Caco-2 (cell line): ENCODE measurements around the gene SLC12A8. TPM values are rescaled to one million over a fixed set of nuclear protein-coding genes. Genes with fewer than 3 reads are reported as not detected.

Experiments used
- BruUV-seq: library from RNA; stranded (reverse); fragments of 400-500 nt; replicated peaks from 2 replicates; lab custom pipeline; 2021; lab: Mats Ljungman, UMichigan
- CTCF ChIA-PET: fragments of 300-600 bp; sonication (Branson Sonifier 250); formaldehyde crosslinking; loops from one replicate; lab custom pipeline; 2022; ENCODE audit warnings: antibody characterized with exemption; lab: Charles Lee
- POLR2A ChIA-PET: fragments of 300-600 bp; sonication (Branson Sonifier 250); formaldehyde crosslinking; loops from one replicate; lab custom pipeline; 2022; ENCODE audit warnings: antibody characterized with exemption; lab: Charles Lee
- DNase-seq, 2 experiments: peaks; one replicate each; pipeline versions ENCODE4 v3.0.0 to v3.0.0-alpha.2; 2020 to 2022
- H3K27me3 ChIP-seq: replicated peaks from 2 replicates; pipeline ENCODE4 v1.6.0; 2011; ENCODE audit warnings: low read length; ENCODE audit not compliant: control insufficient read depth, insufficient read depth
- H3K36me3 ChIP-seq: 2 replicates; pipeline ENCODE4 v1.5.1; 2011; ENCODE audit warnings: low read length; ENCODE audit not compliant: control insufficient read depth, insufficient read depth
- H3K4me1 ChIP-seq: fragments of 250-450 bp; sonication (Bioruptor Pico); 2 replicates; pipeline ENCODE4 v1.5.1; 2020; ENCODE audit warnings: mild to moderate bottlenecking
- H3K4me3 ChIP-seq: 2 replicates; pipeline ENCODE4 v1.5.1; 2011; ENCODE audit warnings: low read depth, mild to moderate bottlenecking, control low read depth, low read length
- H3K9me3 ChIP-seq: fragments of 250-450 bp; sonication (Bioruptor Pico); 2 replicates; pipeline ENCODE4 v1.5.1; 2020; ENCODE audit warnings: mild to moderate bottlenecking, moderate library complexity
- H3K27ac Mint-ChIP-seq: one replicate; pipeline ENCODE4 v1.8.0; 2022; ENCODE audit warnings: mixed read lengths; ENCODE audit not compliant: unreplicated experiment
- H3K27me3 Mint-ChIP-seq: one replicate; pipeline ENCODE4 v1.8.0; 2022; ENCODE audit warnings: mixed read lengths; ENCODE audit not compliant: insufficient read depth, unreplicated experiment
- H3K36me3 Mint-ChIP-seq: one replicate; pipeline ENCODE4 v1.8.0; 2022; ENCODE audit warnings: mild to moderate bottlenecking, mixed read lengths; ENCODE audit not compliant: insufficient read depth, unreplicated experiment
- H3K4me1 Mint-ChIP-seq: one replicate; pipeline ENCODE4 v1.8.0; 2022; ENCODE audit warnings: low read depth, mixed read lengths; ENCODE audit not compliant: unreplicated experiment
- H3K4me3 Mint-ChIP-seq: one replicate; pipeline ENCODE4 v1.8.0; 2022; ENCODE audit warnings: mild to moderate bottlenecking, moderate library complexity, mixed read lengths; ENCODE audit not compliant: unreplicated experiment
- H3K9me3 Mint-ChIP-seq: one replicate; pipeline ENCODE4 v1.8.0; 2022; ENCODE audit warnings: mixed read lengths; ENCODE audit not compliant: unreplicated experiment
- intact Hi-C: fragments of 100-400 bp; cut with micrococcal nuclease; formaldehyde crosslinking; loops from one replicate; pipeline ENCODE4 v1.10.0; 2022; ENCODE audit not compliant: unreplicated experiment
- total RNA-seq: library from RNA; stranded (reverse); gene quantifications from 2 replicates; pipeline ENCODE4 v1.2.3, GENCODE V29; 2022
- TF ChIP-seq, protein P1 (sequence below), 2 experiments: fragments of 200-600 bp in 1 of 2; IDR thresholded peaks; 1 replicate in 1 of 2; 2 replicates in 1 of 2; pipeline versions ENCODE4 v1.5.1 to v1.8.0; 2011 to 2022; ENCODE audit warnings: antibody characterized with exemption in 1 of 2, control low read depth in 1 of 2, inconsistent platforms in 1 of 2, low read depth in 1 of 2, low read length in 1 of 2, mild to moderate bottlenecking in 1 of 2, moderate library complexity in 1 of 2; ENCODE audit not compliant: insufficient read depth in 1 of 2, severe bottlenecking in 1 of 2, unreplicated experiment in 1 of 2

Gene SLC12A8
- total RNA-seq, 1 experiment from 2014 or later = 23.3 TPM

- Mint-ChIP-seq H3K27ac (no peak overlapping the region), H3K36me3 (peaks cover 55% of the 10 kb centered on the region), H3K9me3 (no peaks in the 10 kb centered on the region), H3K4me3 (no peak overlapping the region), H3K4me1 (peaks cover 22% of the 10 kb centered on the region), H3K27me3 (no peaks in the 10 kb centered on the region)
- Histone ChIP-seq H3K27me3 (no peaks in the 10 kb centered on the region), H3K4me3 (no peak overlapping the region), H3K36me3 (no peaks in the 10 kb centered on the region), H3K9me3 (no peaks in the 10 kb centered on the region), H3K4me1 (peaks cover 19% of the 10 kb centered on the region)
- DNase-seq = no peak
- TF ChIP-seq, protein P1, sequence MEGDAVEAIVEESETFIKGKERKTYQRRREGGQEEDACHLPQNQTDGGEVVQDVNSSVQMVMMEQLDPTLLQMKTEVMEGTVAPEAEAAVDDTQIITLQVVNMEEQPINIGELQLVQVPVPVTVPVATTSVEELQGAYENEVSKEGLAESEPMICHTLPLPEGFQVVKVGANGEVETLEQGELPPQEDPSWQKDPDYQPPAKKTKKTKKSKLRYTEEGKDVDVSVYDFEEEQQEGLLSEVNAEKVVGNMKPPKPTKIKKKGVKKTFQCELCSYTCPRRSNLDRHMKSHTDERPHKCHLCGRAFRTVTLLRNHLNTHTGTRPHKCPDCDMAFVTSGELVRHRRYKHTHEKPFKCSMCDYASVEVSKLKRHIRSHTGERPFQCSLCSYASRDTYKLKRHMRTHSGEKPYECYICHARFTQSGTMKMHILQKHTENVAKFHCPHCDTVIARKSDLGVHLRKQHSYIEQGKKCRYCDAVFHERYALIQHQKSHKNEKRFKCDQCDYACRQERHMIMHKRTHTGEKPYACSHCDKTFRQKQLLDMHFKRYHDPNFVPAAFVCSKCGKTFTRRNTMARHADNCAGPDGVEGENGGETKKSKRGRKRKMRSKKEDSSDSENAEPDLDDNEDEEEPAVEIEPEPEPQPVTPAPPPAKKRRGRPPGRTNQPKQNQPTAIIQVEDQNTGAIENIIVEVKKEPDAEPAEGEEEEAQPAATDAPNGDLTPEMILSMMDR (IDR thresholded peaks at IDR 0.05; ENCODE audit: insufficient read depth in 1 of 2, low read depth in 1 of 2, low read length in 1 of 2, severe bottlenecking in 1 of 2, unreplicated experiment in 1 of 2) = no peak
- ChIA-PET CTCF (no interaction called here), POLR2A (no interaction called here)
- no TSS peak for BruUV-seq
- intact Hi-C loops = no loop called here
Observed at GRCh38 chr3:125050488-125051090, 162.0 kb downstream of the SLC12A8 start.

- Histone ChIP-seq H3K9me3 (no peaks in the 10 kb centered on the region), H3K27me3 (no peaks in the 10 kb centered on the region), H3K4me1 (peaks cover 15% of the 10 kb centered on the region), H3K36me3 (no peaks in the 10 kb centered on the region), H3K4me3 (no peak overlapping the region)
- TF ChIP-seq, protein P1 (IDR thresholded peaks at IDR 0.05; ENCODE audit: insufficient read depth in 1 of 2, low read depth in 1 of 2, low read length in 1 of 2, severe bottlenecking in 1 of 2, unreplicated experiment in 1 of 2) = no peak
- peaks cover 48% of the 10 kb centered on the region for H3K36me3 Mint-ChIP-seq
- no TSS peak for BruUV-seq
- H3K4me3 Mint-ChIP-seq = no peak overlapping the region
- ChIA-PET POLR2A (no interaction called here), CTCF (no interaction called here)
- H3K27ac Mint-ChIP-seq = no peak overlapping the region
- no peak for DNase-seq
- H3K27me3 Mint-ChIP-seq = no peaks in the 10 kb centered on the region
- H3K9me3 Mint-ChIP-seq = no peaks in the 10 kb centered on the region
- intact Hi-C loops = no loop called here
- H3K4me1 Mint-ChIP-seq = peaks cover 11% of the 10 kb centered on the region
Observed at GRCh38 chr3:125048282-125048681, 164.3 kb downstream of the SLC12A8 start.

DNA sequence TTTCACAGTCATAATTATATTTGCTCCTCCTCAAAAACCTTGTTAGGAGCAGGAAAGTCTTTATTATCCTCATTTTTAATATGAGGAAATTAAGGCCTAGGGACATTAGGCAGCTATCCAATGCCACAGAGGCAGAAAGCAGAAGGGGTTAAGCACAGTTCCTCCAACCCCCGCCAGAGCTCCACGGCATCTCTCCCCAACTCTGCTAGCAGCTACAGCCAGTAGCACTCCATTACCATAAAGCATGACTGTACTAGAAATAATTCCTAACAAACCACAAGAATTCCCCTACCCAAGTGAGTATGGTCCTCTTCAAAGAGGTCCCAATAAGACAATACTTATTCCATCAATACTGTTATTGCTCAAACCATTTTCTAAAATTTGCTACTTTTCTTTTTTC lies 166.6 kb downstream of the SLC12A8 start:
- POLR2A ChIA-PET = no interaction called here
- no peak overlapping the region for H3K27ac Mint-ChIP-seq

More for the DNA sequence above, 166.6 kb downstream of the SLC12A8 start:
- H3K4me3 ChIP-seq = no peak overlapping the region
- TF ChIP-seq, protein P1 (IDR thresholded peaks at IDR 0.05; ENCODE audit: insufficient read depth in 1 of 2, low read depth in 1 of 2, low read length in 1 of 2, severe bottlenecking in 1 of 2, unreplicated experiment in 1 of 2) = no peak
- H3K27me3 ChIP-seq = no peaks in the 10 kb centered on the region
- 0 out of 2 replicates have a peak, but pooled peaks cover 3% of the 10 kb centered on the region for H3K4me1 ChIP-seq
- H3K27me3 Mint-ChIP-seq = no peaks in the 10 kb centered on the region
- BruUV-seq = no TSS peak
- no peak overlapping the region for H3K4me3 Mint-ChIP-seq
- H3K4me1 Mint-ChIP-seq = no peaks in the 10 kb centered on the region
- H3K36me3 ChIP-seq = no peaks in the 10 kb centered on the region
- no peaks in the 10 kb centered on the region for H3K9me3 Mint-ChIP-seq
- no peak for DNase-seq
- CTCF ChIA-PET = no interaction called here
- no peaks in the 10 kb centered on the region for H3K9me3 ChIP-seq
- intact Hi-C loops = no loop called here
- peaks cover 41% of the 10 kb centered on the region for H3K36me3 Mint-ChIP-seq
